Left lung (tissue), 10 donors: ENCODE measurements around the gene MEIKIN. TPM values are rescaled to one million over a fixed set of nuclear protein-coding genes. Genes with fewer than 3 reads are reported as not detected.

Experiments used
- ATAC-seq: fragments of 200-7000 bp; cut with Tn5 transposase; one replicate; pipeline ENCODE4 v1.9.1; 2020; ENCODE audit warnings: moderate library complexity
- DNase-seq, 4 donors: peaks; one replicate each; pipeline ENCODE4 v3.0.0-alpha.2; 2013 to 2020
- H3K27ac ChIP-seq, 2 donors: fragments of 200-600 bp; sonication (generic) in 1 of 2; one replicate each; pipeline versions ENCODE4 v1.5.0 to v1.8.0; 2020 to 2021
- H3K27me3 ChIP-seq, 2 donors: fragments of 200-600 bp; sonication (generic) in 1 of 2; one replicate each; pipeline versions ENCODE4 v1.5.0 to v1.8.0; 2020 to 2021
- H3K36me3 ChIP-seq, 2 donors: fragments of 200-600 bp; sonication (generic) in 1 of 2; one replicate each; pipeline versions ENCODE4 v1.5.0 to v1.8.0; 2020 to 2021
- H3K4me1 ChIP-seq, 2 donors: fragments of 200-600 bp; one replicate each; pipeline ENCODE4 v1.8.0; 2021
- H3K4me3 ChIP-seq, 2 donors: fragments of 200-600 bp; sonication (generic) in 1 of 2; one replicate each; pipeline versions ENCODE4 v1.5.0 to v1.8.0; 2020 to 2021; ENCODE audit warnings: mild to moderate bottlenecking in 1 of 2
- H3K9me3 ChIP-seq, 2 donors: fragments of 200-600 bp; sonication (generic) in 1 of 2; one replicate each; pipeline versions ENCODE4 v1.5.0 to v1.8.0; 2020 to 2021
- CTCF ChIP-seq, 2 donors: fragments of 200-600 bp; sonication (generic) in 1 of 2; IDR thresholded peaks; one replicate each; pipeline versions ENCODE4 v1.5.0 to v1.8.0; 2021; ENCODE audit warnings: antibody characterized with exemption in 2 of 2
- intact Hi-C, 2 donors: fragments of 100-400 bp; cut with DNase I; formaldehyde crosslinking; loops; one replicate each; pipeline versions ENCODE4 v1.11.2 to v1.14.2; 2022
- polyA plus RNA-seq, 6 donors: library from polyadenylated mRNA; unstranded; fragments of 120-200 nt; gene quantifications; one replicate each; pipeline ENCODE4 v1.2.1, GENCODE V29; 2013; ENCODE audit not compliant: insufficient read length in 6 of 6
- total RNA-seq, 2 donors: library from RNA; stranded (reverse); fragmentation: NEBNext Ultra II Directional; extraction: Animal tissue kit (Norgen Biotek cat#: 25700); gene quantifications; one replicate each; pipeline ENCODE4 v1.2.1, GENCODE V29; 2021
- donor health status: DM: no; HTN: yes; CAD: no.
- donor health status: DM: no; HTN: no; CAD: no.

Gene MEIKIN
- total and polyA plus RNA-seq, 8 donors, result 0.17 to 1.5 (median 0.85) TPM; not detected in 5

GRCh38 chr5:131792896-131793295 lies 152.6 kb downstream of the MEIKIN start:
- Histone ChIP-seq H3K4me1 (peaks cover 14 to 62% of the 10 kb centered on the region in 2 donors), H3K27ac (no peak overlapping the region), H3K9me3 (no peaks in the 10 kb centered on the region), H3K27me3 (no peaks in the 10 kb centered on the region), H3K36me3 (no peaks in the 10 kb centered on the region), H3K4me3 (no peak overlapping the region)
- ATAC-seq, result no peak
- intact Hi-C loops, result no loop called here
- no peak for DNase-seq
- TF ChIP-seq CTCF (IDR thresholded peaks at IDR 0.05), result no peak

GRCh38 chr5:131791866-131792265 lies 153.6 kb downstream of the MEIKIN start:
- no peak for TF ChIP-seq CTCF (IDR thresholded peaks at IDR 0.05)
- Histone ChIP-seq H3K9me3 (no peaks in the 10 kb centered on the region), H3K4me3 (no peak overlapping the region), H3K36me3 (no peaks in the 10 kb centered on the region), H3K27ac (no peak overlapping the region), H3K27me3 (no peaks in the 10 kb centered on the region), H3K4me1 (peaks cover 9 to 57% of the 10 kb centered on the region in 2 donors)
- ATAC-seq, result no peak
- no peak for DNase-seq
- intact Hi-C loops, result no loop called here

- intact Hi-C loops, result no loop called here
- Histone ChIP-seq H3K4me3 (no peak overlapping the region), H3K4me1 (peaks cover 9 to 56% of the 10 kb centered on the region in 2 donors), H3K36me3 (no peaks in the 10 kb centered on the region), H3K9me3 (no peaks in the 10 kb centered on the region), H3K27ac (no peak overlapping the region), H3K27me3 (no peaks in the 10 kb centered on the region)
- no peak for TF ChIP-seq CTCF (IDR thresholded peaks at IDR 0.05)
- DNase-seq (no peak), ATAC-seq (no peak)
Measured at GRCh38 chr5:131790550-131790949, 154.9 kb downstream of the MEIKIN start.

GRCh38 chr5:131789765-131790164 lies 155.7 kb downstream of the MEIKIN start:
- DNase-seq, result no peak
- H3K4me1 ChIP-seq, result peaks cover 3 to 51% of the 10 kb centered on the region in 2 donors
- no peaks in the 10 kb centered on the region for H3K36me3 ChIP-seq
- intact Hi-C loops, result no loop called here
- no peak overlapping the region for H3K27ac ChIP-seq
- H3K9me3 ChIP-seq, result no peaks in the 10 kb centered on the region
- no peaks in the 10 kb centered on the region for H3K27me3 ChIP-seq
- TF ChIP-seq CTCF (IDR thresholded peaks at IDR 0.05), result no peak
- no peak for ATAC-seq
- no peak overlapping the region for H3K4me3 ChIP-seq

- Histone ChIP-seq H3K27me3 (no peaks in the 10 kb centered on the region), H3K36me3 (no peaks in the 10 kb centered on the region), H3K9me3 (no peaks in the 10 kb centered on the region), H3K27ac (no peak overlapping the region), H3K4me1 (peaks cover 0 to 31% of the 10 kb centered on the region in 2 donors), H3K4me3 (no peak overlapping the region)
- TF ChIP-seq CTCF (IDR thresholded peaks at IDR 0.05), result no peak
- intact Hi-C loops, result no loop called here
- no peak for ATAC-seq
- no peak for DNase-seq
Measured at GRCh38 chr5:131787736-131788135, 157.7 kb downstream of the MEIKIN start.
